H1 (cell line): Measurements from ENCODE around the gene EIF3J. TPM values are rescaled to one million over a fixed set of nuclear protein-coding genes. Genes with fewer than 3 reads are reported as not detected.

Source experiments
- polyA plus RNA-seq, 7 experiments: library from polyadenylated mRNA; depleted of rRNA in 3 of 7; stranded (reverse) in 5 of 7; unstranded in 2 of 7; fragments of >200 nt in 5 of 7; fragments of 200-250 nt in 2 of 7; gene quantifications; 1 replicate in 5 of 7; 2 replicates in 1 of 7; 4 replicates in 1 of 7; pipeline versions ENCODE4 v1.2.1 to v1.2.3, GENCODE V29; 2011 to 2013; ENCODE audit warnings: missing spikeins in 2 of 7, mixed read lengths in 2 of 7
- total RNA-seq: library from RNA; stranded (reverse); fragmentation: NEBNext Ultra II Directional; extraction: Animal tissue kit (Norgen Biotek cat#: 25700); gene quantifications from 2 replicates; pipeline ENCODE4 v1.2.1, GENCODE V29; 2021
- TF ChIP-seq, protein P1 (sequence below): fragments of 300-600 bp; sonication (generic); IDR thresholded peaks from 2 replicates; pipeline ENCODE4 v1.7.1; 2012; ENCODE audit warnings: low read length, moderate library complexity, mild to moderate bottlenecking, inconsistent platforms; ENCODE audit not compliant: insufficient replicate concordance

EIF3J gene
- total and polyA plus RNA-seq, 2 of the 8 experiments (the other 6 are each of a cell fraction or from before 2014, with no cell fraction given) = 26.8 to 119 TPM

- TF ChIP-seq, protein P1, sequence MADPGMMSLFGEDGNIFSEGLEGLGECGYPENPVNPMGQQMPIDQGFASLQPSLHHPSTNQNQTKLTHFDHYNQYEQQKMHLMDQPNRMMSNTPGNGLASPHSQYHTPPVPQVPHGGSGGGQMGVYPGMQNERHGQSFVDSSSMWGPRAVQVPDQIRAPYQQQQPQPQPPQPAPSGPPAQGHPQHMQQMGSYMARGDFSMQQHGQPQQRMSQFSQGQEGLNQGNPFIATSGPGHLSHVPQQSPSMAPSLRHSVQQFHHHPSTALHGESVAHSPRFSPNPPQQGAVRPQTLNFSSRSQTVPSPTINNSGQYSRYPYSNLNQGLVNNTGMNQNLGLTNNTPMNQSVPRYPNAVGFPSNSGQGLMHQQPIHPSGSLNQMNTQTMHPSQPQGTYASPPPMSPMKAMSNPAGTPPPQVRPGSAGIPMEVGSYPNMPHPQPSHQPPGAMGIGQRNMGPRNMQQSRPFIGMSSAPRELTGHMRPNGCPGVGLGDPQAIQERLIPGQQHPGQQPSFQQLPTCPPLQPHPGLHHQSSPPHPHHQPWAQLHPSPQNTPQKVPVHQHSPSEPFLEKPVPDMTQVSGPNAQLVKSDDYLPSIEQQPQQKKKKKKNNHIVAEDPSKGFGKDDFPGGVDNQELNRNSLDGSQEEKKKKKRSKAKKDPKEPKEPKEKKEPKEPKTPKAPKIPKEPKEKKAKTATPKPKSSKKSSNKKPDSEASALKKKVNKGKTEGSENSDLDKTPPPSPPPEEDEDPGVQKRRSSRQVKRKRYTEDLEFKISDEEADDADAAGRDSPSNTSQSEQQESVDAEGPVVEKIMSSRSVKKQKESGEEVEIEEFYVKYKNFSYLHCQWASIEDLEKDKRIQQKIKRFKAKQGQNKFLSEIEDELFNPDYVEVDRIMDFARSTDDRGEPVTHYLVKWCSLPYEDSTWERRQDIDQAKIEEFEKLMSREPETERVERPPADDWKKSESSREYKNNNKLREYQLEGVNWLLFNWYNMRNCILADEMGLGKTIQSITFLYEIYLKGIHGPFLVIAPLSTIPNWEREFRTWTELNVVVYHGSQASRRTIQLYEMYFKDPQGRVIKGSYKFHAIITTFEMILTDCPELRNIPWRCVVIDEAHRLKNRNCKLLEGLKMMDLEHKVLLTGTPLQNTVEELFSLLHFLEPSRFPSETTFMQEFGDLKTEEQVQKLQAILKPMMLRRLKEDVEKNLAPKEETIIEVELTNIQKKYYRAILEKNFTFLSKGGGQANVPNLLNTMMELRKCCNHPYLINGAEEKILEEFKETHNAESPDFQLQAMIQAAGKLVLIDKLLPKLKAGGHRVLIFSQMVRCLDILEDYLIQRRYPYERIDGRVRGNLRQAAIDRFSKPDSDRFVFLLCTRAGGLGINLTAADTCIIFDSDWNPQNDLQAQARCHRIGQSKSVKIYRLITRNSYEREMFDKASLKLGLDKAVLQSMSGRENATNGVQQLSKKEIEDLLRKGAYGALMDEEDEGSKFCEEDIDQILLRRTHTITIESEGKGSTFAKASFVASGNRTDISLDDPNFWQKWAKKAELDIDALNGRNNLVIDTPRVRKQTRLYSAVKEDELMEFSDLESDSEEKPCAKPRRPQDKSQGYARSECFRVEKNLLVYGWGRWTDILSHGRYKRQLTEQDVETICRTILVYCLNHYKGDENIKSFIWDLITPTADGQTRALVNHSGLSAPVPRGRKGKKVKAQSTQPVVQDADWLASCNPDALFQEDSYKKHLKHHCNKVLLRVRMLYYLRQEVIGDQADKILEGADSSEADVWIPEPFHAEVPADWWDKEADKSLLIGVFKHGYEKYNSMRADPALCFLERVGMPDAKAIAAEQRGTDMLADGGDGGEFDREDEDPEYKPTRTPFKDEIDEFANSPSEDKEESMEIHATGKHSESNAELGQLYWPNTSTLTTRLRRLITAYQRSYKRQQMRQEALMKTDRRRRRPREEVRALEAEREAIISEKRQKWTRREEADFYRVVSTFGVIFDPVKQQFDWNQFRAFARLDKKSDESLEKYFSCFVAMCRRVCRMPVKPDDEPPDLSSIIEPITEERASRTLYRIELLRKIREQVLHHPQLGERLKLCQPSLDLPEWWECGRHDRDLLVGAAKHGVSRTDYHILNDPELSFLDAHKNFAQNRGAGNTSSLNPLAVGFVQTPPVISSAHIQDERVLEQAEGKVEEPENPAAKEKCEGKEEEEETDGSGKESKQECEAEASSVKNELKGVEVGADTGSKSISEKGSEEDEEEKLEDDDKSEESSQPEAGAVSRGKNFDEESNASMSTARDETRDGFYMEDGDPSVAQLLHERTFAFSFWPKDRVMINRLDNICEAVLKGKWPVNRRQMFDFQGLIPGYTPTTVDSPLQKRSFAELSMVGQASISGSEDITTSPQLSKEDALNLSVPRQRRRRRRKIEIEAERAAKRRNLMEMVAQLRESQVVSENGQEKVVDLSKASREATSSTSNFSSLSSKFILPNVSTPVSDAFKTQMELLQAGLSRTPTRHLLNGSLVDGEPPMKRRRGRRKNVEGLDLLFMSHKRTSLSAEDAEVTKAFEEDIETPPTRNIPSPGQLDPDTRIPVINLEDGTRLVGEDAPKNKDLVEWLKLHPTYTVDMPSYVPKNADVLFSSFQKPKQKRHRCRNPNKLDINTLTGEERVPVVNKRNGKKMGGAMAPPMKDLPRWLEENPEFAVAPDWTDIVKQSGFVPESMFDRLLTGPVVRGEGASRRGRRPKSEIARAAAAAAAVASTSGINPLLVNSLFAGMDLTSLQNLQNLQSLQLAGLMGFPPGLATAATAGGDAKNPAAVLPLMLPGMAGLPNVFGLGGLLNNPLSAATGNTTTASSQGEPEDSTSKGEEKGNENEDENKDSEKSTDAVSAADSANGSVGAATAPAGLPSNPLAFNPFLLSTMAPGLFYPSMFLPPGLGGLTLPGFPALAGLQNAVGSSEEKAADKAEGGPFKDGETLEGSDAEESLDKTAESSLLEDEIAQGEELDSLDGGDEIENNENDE = no peak
Measured at GRCh38 chr15:44519537-44519936, 17.4 kb upstream of the EIF3J start (continued).
